Gastrocnemius medialis (tissue), 4 donors: ENCODE data around the gene MYOCOS. TPM values are rescaled to one million over a fixed set of nuclear protein-coding genes. Genes with fewer than 3 reads are reported as not detected.
A peak's percentile ranks its signal among the peaks of the same experiment; 100 is the strongest.

Experiments
- ATAC-seq, 2 donors: fragments of 150-250 bp; one replicate each; pipeline ENCODE4 v1.9.1; 2016
- DNase-seq, 2 donors: peaks; one replicate each; pipeline ENCODE4 v3.0.0-alpha.2; 2019
- H3K27ac ChIP-seq, 4 donors: fragments of 200-600 bp; sonication (generic); 1 replicate in 1 of 4; 2 replicates in 3 of 4; pipeline ENCODE4 v1.5.1; 2016 to 2018; ENCODE audit warnings: mild to moderate bottlenecking in 2 of 4, moderate library complexity in 1 of 4
- H3K27me3 ChIP-seq, 3 donors: fragments of 200-600 bp; sonication (generic) in 2 of 3; 1 replicate in 1 of 3; 2 replicates in 2 of 3; pipeline versions ENCODE4 v1.5.1 to v1.6.0; 2016 to 2019; ENCODE audit warnings: mild to moderate bottlenecking in 1 of 3, moderate library complexity in 1 of 3
- H3K36me3 ChIP-seq, 2 donors: fragments of 200-600 bp; sonication (generic) in 1 of 2; one replicate each; pipeline ENCODE4 v1.5.1; 2017 to 2018
- H3K4me1 ChIP-seq, 2 donors: fragments of 200-600 bp; sonication (generic) in 1 of 2; one replicate each; pipeline ENCODE4 v1.5.1; 2016 to 2017; ENCODE audit warnings: mild to moderate bottlenecking in 2 of 2
- H3K4me3 ChIP-seq, 4 donors: fragments of 200-600 bp; sonication (generic) in 3 of 4; 1 replicate in 1 of 4; 2 replicates in 3 of 4; pipeline ENCODE4 v1.5.1; 2016 to 2019; ENCODE audit warnings: mild to moderate bottlenecking in 2 of 4
- H3K9me3 ChIP-seq, 3 donors: fragments of 200-600 bp; sonication (generic) in 2 of 3; 1 replicate in 1 of 3; 2 replicates in 2 of 3; pipeline ENCODE4 v1.5.1; 2016 to 2019
- CTCF ChIP-seq, 5 experiments: fragments of 450-650 bp in 3 of 5; fragments of 200-600 bp in 2 of 5; sonication (generic) in 2 of 5; IDR thresholded peaks in 4 of 5; conservative IDR thresholded peaks in 1 of 5; 1 replicate in 4 of 5; 2 replicates in 1 of 5; pipeline ENCODE4 v1.5.1; 2016 to 2019; ENCODE audit warnings: antibody characterized with exemption in 5 of 5, mild to moderate bottlenecking in 3 of 5, moderate library complexity in 3 of 5
- POLR2A ChIP-seq, 2 donors: fragments of 450-650 bp; IDR thresholded peaks; one replicate each; pipeline ENCODE4 v1.6.1; 2017; ENCODE audit warnings: antibody characterized with exemption in 2 of 2, mild to moderate bottlenecking in 2 of 2, moderate library complexity in 2 of 2
- in situ Hi-C, 4 donors: fragments of 200-750 bp; cut with MboI; loops; one replicate each; pipeline versions ENCODE4 v1.15.0 to v1.8.0; 2017; ENCODE audit warnings: low sequenced_read_pairs in 4 of 4
- intact Hi-C: fragments of 100-400 bp; cut with DNase I; formaldehyde crosslinking; loops from one replicate; pipeline ENCODE4 v1.15.1; 2023; ENCODE audit warnings: low total_unique reads
- total RNA-seq, 4 donors: library from RNA; depleted of rRNA; stranded (reverse); fragments of >200 nt; gene quantifications; one replicate each; pipeline versions ENCODE4 v1.1.0 to v1.2.3, GENCODE V29; 2016

The MYOCOS gene
- total RNA-seq, 4 donors from 2014 or later, result 0.20 TPM; not detected in 3

- Histone ChIP-seq H3K36me3 (no peaks in the 10 kb centered on the region), H3K9me3 (no peaks in the 10 kb centered on the region), H3K27me3 (no peaks in the 10 kb centered on the region), H3K4me1 (peaks cover 13 to 15% of the 10 kb centered on the region in 2 donors), H3K27ac (no peak overlapping the region), H3K4me3 (no peak overlapping the region)
- intact Hi-C loops, result loop anchor here (10.0 kb wide), 2 partner anchors 156 to 804 kb away; partner anchors contain the start of genes PIGC and PRRC2C
- ATAC-seq (no peak), DNase-seq (no peak)
- TF ChIP-seq POLR2A (IDR thresholded peaks at IDR 0.05) (no peak), CTCF (IDR thresholded peaks at IDR 0.05 in 4 of 5, conservative IDR thresholded peaks at IDR 0.05 in 1 of 5) (no peak)
- in situ Hi-C loops, result loop anchor here in 3 of 4 donors (10.0 kb wide), 2 partner anchors 104 to 344 kb away; partner anchors contain the start of gene VAMP4 (in 1 of the 3)
Measured at GRCh38 chr1:171641076-171641864, 19.2 kb downstream of the MYOCOS start.

GRCh38 chr1:171642197-171642596, 20.2 kb downstream of the MYOCOS start:
- Histone ChIP-seq H3K9me3 (no peaks in the 10 kb centered on the region), H3K36me3 (no peaks in the 10 kb centered on the region), H3K27me3 (no peaks in the 10 kb centered on the region), H3K4me3 (no peak overlapping the region), H3K4me1 (peaks cover 13 to 15% of the 10 kb centered on the region in 2 donors), H3K27ac (no peak overlapping the region)
- no peak for TF ChIP-seq CTCF (IDR thresholded peaks at IDR 0.05 in 4 of 5, conservative IDR thresholded peaks at IDR 0.05 in 1 of 5)
- TF ChIP-seq POLR2A (IDR thresholded peaks at IDR 0.05), result no peak
- in situ Hi-C loops, result loop anchor here in 3 of 4 donors (10.0 kb wide), 2 partner anchors 103 to 343 kb away; partner anchors contain the start of gene VAMP4 (in 1 of the 3)
- ATAC-seq, result no peak
- intact Hi-C loops, result loop anchor here (10.0 kb wide), 2 partner anchors 157 to 803 kb away; partner anchors contain the start of genes PIGC and PRRC2C
- no peak for DNase-seq

GRCh38 chr1:171643156-171643555, 21.1 kb downstream of the MYOCOS start:
- H3K4me1 ChIP-seq, result peaks cover 13 to 15% of the 10 kb centered on the region in 2 donors
- intact Hi-C loops, result loop anchor here (10.0 kb wide), 2 partner anchors 158 to 802 kb away; partner anchors contain the start of genes PIGC and PRRC2C
- TF ChIP-seq CTCF (IDR thresholded peaks at IDR 0.05 in 4 of 5, conservative IDR thresholded peaks at IDR 0.05 in 1 of 5) (no peak), POLR2A (IDR thresholded peaks at IDR 0.05) (no peak)

GRCh38 chr1:171644805-171645483, 22.9 kb downstream of the MYOCOS start:
- TF ChIP-seq CTCF (IDR thresholded peaks at IDR 0.05 in 4 of 5, conservative IDR thresholded peaks at IDR 0.05 in 1 of 5), result peak; percentile 51 to 87 (median 77)
- TF ChIP-seq POLR2A (IDR thresholded peaks at IDR 0.05), result no peak
- in situ Hi-C loops, result loop anchor here in 3 of 4 donors (10.0 kb wide), 2 partner anchors 100 to 340 kb away; partner anchors contain the start of gene VAMP4 (in 1 of the 3)
- DNase-seq (peak; percentile 42 to 83), ATAC-seq (peak; percentile 84 to 89)
- intact Hi-C loops, result loop anchor here (1.0 to 10.0 kb wide), 7 partner anchors 71 to 800 kb away; partner anchors contain the start of genes DNM3, METTL13, PIGC and PRRC2C
- H3K9me3 ChIP-seq, result no peaks in the 10 kb centered on the region
- no peaks in the 10 kb centered on the region for H3K36me3 ChIP-seq
- no peaks in the 10 kb centered on the region for H3K27me3 ChIP-seq
- H3K4me1 ChIP-seq, result peaks cover 13 to 15% of the 10 kb centered on the region in 2 donors
- peak overlapping the region; percentile 1 to 22 (median 16) for H3K4me3 ChIP-seq
- peak overlapping the region; percentile 62 to 79 (median 76) for H3K27ac ChIP-seq

More at GRCh38 chr1:171643156-171643555, 21.1 kb downstream of the MYOCOS start:
- in situ Hi-C loops, result loop anchor here in 3 of 4 donors (10.0 kb wide), 2 partner anchors 102 to 342 kb away; partner anchors contain the start of gene VAMP4 (in 1 of the 3)
- Histone ChIP-seq H3K9me3 (no peaks in the 10 kb centered on the region), H3K36me3 (no peaks in the 10 kb centered on the region), H3K27me3 (no peaks in the 10 kb centered on the region), H3K4me3 (no peak overlapping the region), H3K27ac (no peak overlapping the region)
- no peak for DNase-seq
- no peak for ATAC-seq
